Prostate gland (tissue), 2 donors: ENCODE results near the gene FOS.

Experiments
- CTCF ChIP-seq, 4 experiments: fragments of 200-600 bp in 2 of 4; fragments of 450-650 bp in 2 of 4; sonication (generic) in 2 of 4; IDR thresholded peaks; 1 replicate in 3 of 4; 2 replicates in 1 of 4; pipeline ENCODE4 v1.5.1; 2016 to 2019; ENCODE audit warnings: antibody characterized with exemption in 4 of 4, mild to moderate bottlenecking in 2 of 4, moderate library complexity in 2 of 4
- POLR2A ChIP-seq: fragments of 450-650 bp; IDR thresholded peaks from one replicate; pipeline ENCODE4 v1.6.1; 2016; ENCODE audit warnings: antibody characterized with exemption, mild to moderate bottlenecking

GRCh38 chr14:75234173-75235115 lies 44.2 kb upstream of the FOS start:
- TF ChIP-seq POLR2A (no peak), CTCF (IDR thresholded peaks at IDR 0.05) (no peak)
